Gastrocnemius medialis (tissue), 4 donors: ENCODE measurements around the gene SIRPB1. TPM values are rescaled to one million over a fixed set of nuclear protein-coding genes. Genes with fewer than 3 reads are reported as not detected.

ENCODE experiments used
- ATAC-seq, 2 donors: fragments of 150-250 bp; one replicate each; pipeline ENCODE4 v1.9.1; 2016
- DNase-seq, 2 donors: peaks; one replicate each; pipeline ENCODE4 v3.0.0-alpha.2; 2019
- H3K27ac ChIP-seq, 4 donors: fragments of 200-600 bp; sonication (generic); 1 replicate in 1 of 4; 2 replicates in 3 of 4; pipeline ENCODE4 v1.5.1; 2016 to 2018; ENCODE audit warnings: mild to moderate bottlenecking in 2 of 4, moderate library complexity in 1 of 4
- H3K27me3 ChIP-seq, 3 donors: fragments of 200-600 bp; sonication (generic) in 2 of 3; 1 replicate in 1 of 3; 2 replicates in 2 of 3; pipeline versions ENCODE4 v1.5.1 to v1.6.0; 2016 to 2019; ENCODE audit warnings: mild to moderate bottlenecking in 1 of 3, moderate library complexity in 1 of 3
- H3K36me3 ChIP-seq, 2 donors: fragments of 200-600 bp; sonication (generic) in 1 of 2; one replicate each; pipeline ENCODE4 v1.5.1; 2017 to 2018
- H3K4me1 ChIP-seq, 2 donors: fragments of 200-600 bp; sonication (generic) in 1 of 2; one replicate each; pipeline ENCODE4 v1.5.1; 2016 to 2017; ENCODE audit warnings: mild to moderate bottlenecking in 2 of 2
- H3K4me3 ChIP-seq, 4 donors: fragments of 200-600 bp; sonication (generic) in 3 of 4; 1 replicate in 1 of 4; 2 replicates in 3 of 4; pipeline ENCODE4 v1.5.1; 2016 to 2019; ENCODE audit warnings: mild to moderate bottlenecking in 2 of 4
- H3K9me3 ChIP-seq, 3 donors: fragments of 200-600 bp; sonication (generic) in 2 of 3; 1 replicate in 1 of 3; 2 replicates in 2 of 3; pipeline ENCODE4 v1.5.1; 2016 to 2019
- CTCF ChIP-seq, 5 experiments: fragments of 450-650 bp in 3 of 5; fragments of 200-600 bp in 2 of 5; sonication (generic) in 2 of 5; IDR thresholded peaks in 4 of 5; conservative IDR thresholded peaks in 1 of 5; 1 replicate in 4 of 5; 2 replicates in 1 of 5; pipeline ENCODE4 v1.5.1; 2016 to 2019; ENCODE audit warnings: antibody characterized with exemption in 5 of 5, mild to moderate bottlenecking in 3 of 5, moderate library complexity in 3 of 5
- POLR2A ChIP-seq, 2 donors: fragments of 450-650 bp; IDR thresholded peaks; one replicate each; pipeline ENCODE4 v1.6.1; 2017; ENCODE audit warnings: antibody characterized with exemption in 2 of 2, mild to moderate bottlenecking in 2 of 2, moderate library complexity in 2 of 2
- in situ Hi-C, 4 donors: fragments of 200-750 bp; cut with MboI; loops; one replicate each; pipeline versions ENCODE4 v1.15.0 to v1.8.0; 2017; ENCODE audit warnings: low sequenced_read_pairs in 4 of 4
- intact Hi-C: fragments of 100-400 bp; cut with DNase I; formaldehyde crosslinking; loops from one replicate; pipeline ENCODE4 v1.15.1; 2023; ENCODE audit warnings: low total_unique reads
- total RNA-seq, 4 donors: library from RNA; depleted of rRNA; stranded (reverse); fragments of >200 nt; gene quantifications; one replicate each; pipeline versions ENCODE4 v1.1.0 to v1.2.3, GENCODE V29; 2016

Gene SIRPB1
- total RNA-seq, 4 donors from 2014 or later, result 0.20 to 4.4 (median 1.8) TPM; not detected in 1

- no peak overlapping the region for H3K27ac ChIP-seq
- intact Hi-C loops, result no loop called here
- H3K36me3 ChIP-seq, result no peaks in the 10 kb centered on the region
- H3K9me3 ChIP-seq, result no peaks in the 10 kb centered on the region
- TF ChIP-seq CTCF (IDR thresholded peaks at IDR 0.05 in 4 of 5, conservative IDR thresholded peaks at IDR 0.05 in 1 of 5), result no peak
- TF ChIP-seq POLR2A (IDR thresholded peaks at IDR 0.05), result no peak
- in situ Hi-C loops, result no loop called here
- ATAC-seq (no peak), DNase-seq (no peak)
- no peaks in the 10 kb centered on the region for H3K27me3 ChIP-seq
- H3K4me1 ChIP-seq, result no peaks in the 10 kb centered on the region
- H3K4me3 ChIP-seq, result no peak overlapping the region
Observed at GRCh38 chr20:1635291-1635979, 15.6 kb upstream of the SIRPB1 start.

- no peaks in the 10 kb centered on the region for H3K36me3 ChIP-seq
- DNase-seq (no peak), ATAC-seq (no peak)
- H3K9me3 ChIP-seq, result no peaks in the 10 kb centered on the region
- intact Hi-C loops, result no loop called here
- no peaks in the 10 kb centered on the region for H3K4me1 ChIP-seq
- TF ChIP-seq CTCF (IDR thresholded peaks at IDR 0.05 in 4 of 5, conservative IDR thresholded peaks at IDR 0.05 in 1 of 5), result no peak
- no peak for TF ChIP-seq POLR2A (IDR thresholded peaks at IDR 0.05)
- no peak overlapping the region for H3K27ac ChIP-seq
- H3K27me3 ChIP-seq, result no peaks in the 10 kb centered on the region
- in situ Hi-C loops, result no loop called here
- no peak overlapping the region for H3K4me3 ChIP-seq
Observed at GRCh38 chr20:1633535-1633934, 13.7 kb upstream of the SIRPB1 start.

- H3K4me1 ChIP-seq, result no peaks in the 10 kb centered on the region
- DNase-seq, result no peak
- H3K4me3 ChIP-seq, result no peak overlapping the region
- no peak for ATAC-seq
- no peak for TF ChIP-seq POLR2A (IDR thresholded peaks at IDR 0.05)
- TF ChIP-seq CTCF (IDR thresholded peaks at IDR 0.05 in 4 of 5, conservative IDR thresholded peaks at IDR 0.05 in 1 of 5), result no peak
- intact Hi-C loops (no loop called here), in situ Hi-C loops (no loop called here)
- H3K27ac ChIP-seq, result no peak overlapping the region
- H3K36me3 ChIP-seq, result no peaks in the 10 kb centered on the region
- H3K9me3 ChIP-seq, result no peaks in the 10 kb centered on the region
- H3K27me3 ChIP-seq, result no peaks in the 10 kb centered on the region
Observed at GRCh38 chr20:1632178-1632577, 12.4 kb upstream of the SIRPB1 start.

GRCh38 chr20:1631309-1632151 is 11.7 kb upstream of the SIRPB1 start:
- intact Hi-C loops, result no loop called here
- Histone ChIP-seq H3K4me1 (no peaks in the 10 kb centered on the region), H3K36me3 (no peaks in the 10 kb centered on the region), H3K4me3 (no peak overlapping the region), H3K9me3 (no peaks in the 10 kb centered on the region), H3K27ac (no peak overlapping the region), H3K27me3 (no peaks in the 10 kb centered on the region)
- in situ Hi-C loops, result no loop called here
- ATAC-seq, result no peak
- TF ChIP-seq CTCF (IDR thresholded peaks at IDR 0.05 in 4 of 5, conservative IDR thresholded peaks at IDR 0.05 in 1 of 5) (no peak), POLR2A (IDR thresholded peaks at IDR 0.05) (no peak)
- no peak for DNase-seq
